IMR-90 (cell line): Measurements from ENCODE around the gene C11orf71. TPM values are rescaled to one million over a fixed set of nuclear protein-coding genes. Genes with fewer than 3 reads are reported as not detected.
A peak's percentile ranks its signal among the peaks of the same experiment; 100 is the strongest.

ENCODE experiments used
- ATAC-seq: fragments of 200-7000 bp; cut with Tn5 transposase; 2 replicates; pipeline ENCODE4 v1.9.1; 2020; ENCODE audit warnings: low read depth, mild to moderate bottlenecking, moderate library complexity
- BruUV-seq: library from RNA; stranded (reverse); fragments of 400-500 nt; replicated peaks from 2 replicates; lab custom pipeline; 2021; lab: Mats Ljungman, UMichigan
- CTCF ChIA-PET: fragments of 300-600 bp; formaldehyde crosslinking; extraction: SDS; loops from one replicate; lab custom pipeline; 2021; ENCODE audit warnings: antibody characterized with exemption; lab: Yijun Ruan, JAX
- POLR2A ChIA-PET: fragments of 300-600 bp; sonication (Branson Sonifier 250); formaldehyde crosslinking; loops from one replicate; lab custom pipeline; 2022; ENCODE audit warnings: antibody characterized with exemption; ENCODE audit not compliant: unreplicated experiment; lab: Charles Lee
- DNase-seq: peaks from one replicate; pipeline ENCODE4 v3.0.0; 2013
- H2AFZ ChIP-seq: replicated peaks from 2 replicates; pipeline ENCODE3; 2013; ENCODE audit warnings: low read length, mild to moderate bottlenecking; ENCODE audit not compliant: poor library complexity
- H2AK5ac ChIP-seq: 2 replicates; pipeline ENCODE4 v1.6.1; 2013; ENCODE audit warnings: low read depth, low read length, inconsistent platforms
- H2AK9ac ChIP-seq: replicated peaks from 2 replicates; pipeline ENCODE3; 2013; ENCODE audit warnings: mild to moderate bottlenecking, low read depth, low read length, moderate library complexity; ENCODE audit not compliant: poor library complexity
- H2BK120ac ChIP-seq: 2 replicates; pipeline ENCODE4 v1.6.1; 2013; ENCODE audit warnings: low read depth, low read length, inconsistent platforms
- H2BK15ac ChIP-seq: 3 replicates; pipeline ENCODE4 v1.6.1; 2013; ENCODE audit warnings: low read depth, low read length, inconsistent platforms
- H2BK20ac ChIP-seq: 2 replicates; pipeline ENCODE4 v1.6.1; 2013; ENCODE audit warnings: low read depth, mild to moderate bottlenecking, inconsistent platforms, low read length, moderate library complexity
- H2BK5ac ChIP-seq: 2 replicates; pipeline ENCODE4 v1.6.1; 2013; ENCODE audit warnings: mild to moderate bottlenecking, low read depth, low read length, inconsistent platforms; ENCODE audit not compliant: poor library complexity, severe bottlenecking
- H3K14ac ChIP-seq: replicated peaks from 2 replicates; pipeline ENCODE4 v1.6.1; 2013; ENCODE audit warnings: low read depth, low read length, inconsistent platforms
- H3K18ac ChIP-seq: 2 replicates; pipeline ENCODE4 v1.6.1; 2013; ENCODE audit warnings: low read depth, low read length, control low read depth
- H3K23ac ChIP-seq: 2 replicates; pipeline ENCODE4 v1.6.1; 2013; ENCODE audit warnings: low read depth, low read length, inconsistent platforms
- H3K27ac ChIP-seq: 2 replicates; pipeline ENCODE4 v1.5.1; 2013; ENCODE audit warnings: mild to moderate bottlenecking, control low read depth, low read length; ENCODE audit not compliant: insufficient read depth
- H3K27me3 ChIP-seq: 2 replicates; pipeline ENCODE4 v1.6.1; 2013; ENCODE audit warnings: low read length; ENCODE audit not compliant: control insufficient read depth, insufficient read depth
- H3K36me3 ChIP-seq: 2 replicates; pipeline ENCODE4 v1.6.1; 2013; ENCODE audit warnings: low read length, mixed read lengths; ENCODE audit not compliant: control insufficient read depth, insufficient read depth
- H3K4ac ChIP-seq: 2 replicates; pipeline ENCODE4 v1.6.1; 2013; ENCODE audit warnings: low read depth, low read length, inconsistent platforms
- H3K4me1 ChIP-seq: 2 replicates; pipeline ENCODE4 v1.6.1; 2013; ENCODE audit warnings: low read length, mixed read lengths; ENCODE audit not compliant: control insufficient read depth, insufficient read depth
- H3K4me2 ChIP-seq: 2 replicates; pipeline ENCODE4 v1.6.1; 2013; ENCODE audit warnings: low read depth, mild to moderate bottlenecking, control low read depth, low read length, moderate library complexity
- H3K4me3 ChIP-seq: 2 replicates; pipeline ENCODE4 v1.5.1; 2013; ENCODE audit warnings: low read depth, mild to moderate bottlenecking, control low read depth, low read length, moderate library complexity; ENCODE audit not compliant: insufficient read depth
- H3K56ac ChIP-seq: 2 replicates; pipeline ENCODE4 v1.6.1; 2013; ENCODE audit warnings: low read length, inconsistent platforms; ENCODE audit not compliant: insufficient read depth; ENCODE audit errors: extremely low read depth
- H3K79me1 ChIP-seq, 2 experiments: 2 replicates each; pipeline ENCODE4 v1.6.1; 2013; ENCODE audit warnings: low read length in 2 of 2, inconsistent platforms in 1 of 2, low read depth in 1 of 2
- H3K9ac ChIP-seq: 2 replicates; pipeline ENCODE4 v1.6.1; 2013; ENCODE audit warnings: low read depth, low read length, control low read depth
- H3K9me1 ChIP-seq: 2 replicates; pipeline ENCODE4 v1.6.1; 2013; ENCODE audit warnings: low read length, inconsistent platforms; ENCODE audit not compliant: insufficient read depth
- H3K9me3 ChIP-seq: 2 replicates; pipeline ENCODE4 v1.6.1; 2013; ENCODE audit warnings: low read length; ENCODE audit not compliant: control insufficient read depth, insufficient read depth
- H4K20me1 ChIP-seq: 2 replicates; pipeline ENCODE4 v1.6.1; 2013; ENCODE audit warnings: low read length, inconsistent platforms; ENCODE audit not compliant: insufficient read depth
- H4K5ac ChIP-seq: 2 replicates; pipeline ENCODE4 v1.6.1; 2013; ENCODE audit warnings: mild to moderate bottlenecking, low read depth, low read length, control low read depth
- H4K8ac ChIP-seq, 2 experiments: 2 replicates each; pipeline ENCODE4 v1.6.1; 2013; ENCODE audit warnings: low read depth in 2 of 2, low read length in 2 of 2, control low read depth in 1 of 2, inconsistent platforms in 1 of 2
- H4K91ac ChIP-seq: 2 replicates; pipeline ENCODE4 v1.6.1; 2013; ENCODE audit warnings: low read depth, low read length, inconsistent platforms; ENCODE audit not compliant: insufficient read depth
- CEBPB ChIP-seq: IDR thresholded peaks from 2 replicates; pipeline ENCODE4 v1.6.1; 2012; ENCODE audit warnings: low read depth, low read length, improper control_type of control experiment
- CHD1 ChIP-seq: IDR thresholded peaks from 2 replicates; pipeline ENCODE4 v1.6.1; 2012; ENCODE audit warnings: low read depth, low read length, improper control_type of control experiment
- MAFK ChIP-seq: IDR thresholded peaks from 2 replicates; pipeline ENCODE4 v1.6.1; 2012; ENCODE audit warnings: low read depth, low read length, improper control_type of control experiment
- POLR2A ChIP-seq: IDR thresholded peaks from 2 replicates; pipeline ENCODE4 v1.6.1; 2012; ENCODE audit warnings: mild to moderate bottlenecking, low read depth, low read length
- WGBS, 2 experiments: methylation state at CpG; one replicate each; pipeline versions ENCODE4 v1.1.5 to v1.1.7; 2013; ENCODE audit warnings: missing lambda C conversion rate in 2 of 2; ENCODE audit not compliant: insufficient read length in 1 of 2; ENCODE audit errors: extremely low coverage in 2 of 2; 5-methylcytosine and 5-hydroxymethylcytosine counted together
- dilution Hi-C: fragments of 300-500 bp; cut with HindIII; formaldehyde crosslinking; loops from one replicate; pipeline ENCODE4 v1.14.3; 2018; ENCODE audit warnings: low sequenced_read_pairs; ENCODE audit not compliant: unreplicated experiment
- in situ Hi-C: fragments of 300-500 bp; cut with MboI; formaldehyde crosslinking; loops from 3 replicates; pipeline ENCODE4 v1.14.3; 2019; ENCODE audit warnings: low sequenced_read_pairs, inconsistent platforms, mixed read lengths
- intact Hi-C: fragments of 100-400 bp; cut with micrococcal nuclease; formaldehyde crosslinking; loops from 2 replicates; pipeline ENCODE4 v1.10.0; 2022
- polyA plus RNA-seq, 3 experiments: library from polyadenylated mRNA; depleted of rRNA; stranded (reverse); fragments of >200 nt; gene quantifications; 2 replicates each; pipeline ENCODE4 v1.2.3, GENCODE V29; 2012; ENCODE audit warnings: low replicate concordance in 1 of 3
- total RNA-seq: library from RNA; depleted of rRNA; stranded (reverse); fragments of >200 nt; gene quantifications from 2 replicates; pipeline ENCODE4 v1.2.3, GENCODE V29; 2012
- TF ChIP-seq, protein P1 (sequence below): conservative IDR thresholded peaks from 2 replicates; pipeline ENCODE4 v1.5.1; 2012; ENCODE audit warnings: mild to moderate bottlenecking, low read depth, low read length, improper control_type of control experiment
- TF ChIP-seq, protein P2 (sequence below): fragments of 150-350 bp; IDR thresholded peaks from 2 replicates; pipeline ENCODE4 v1.6.1; 2016; ENCODE audit warnings: low read depth, mild to moderate bottlenecking, low read length, moderate library complexity, borderline replicate concordance
- TF ChIP-seq, protein P3 (sequence below): fragments of 150-350 bp; IDR thresholded peaks from 2 replicates; pipeline ENCODE4 v1.6.1; 2017; ENCODE audit warnings: mild to moderate bottlenecking, antibody characterized with exemption, low read length, low read depth

Gene C11orf71
- total and polyA plus RNA-seq, 2 of the 4 experiments (the other 2 are of a cell fraction): 2.3 to 3.7 TPM

- peak overlapping the region; percentile 91 for H3K4me2 ChIP-seq
- H4K20me1 ChIP-seq: no peaks in the 10 kb centered on the region
- peak overlapping the region; percentile 100 for H2BK20ac ChIP-seq
- peak overlapping the region; percentile 100 for H3K14ac ChIP-seq
- H3K9me1 ChIP-seq: peaks cover 19% of the 10 kb centered on the region
- peak overlapping the region; percentile 99 for H3K56ac ChIP-seq
- CTCF ChIA-PET: interaction anchor here (0.6 to 1.2 kb wide), 4 partner anchors 16 to 488 kb away, joined by 3 read pairs; no protein-coding TSS in a partner anchor
- peak; percentile 87 for ATAC-seq
- peak overlapping the region; percentile 100 for H3K23ac ChIP-seq
- H2BK120ac ChIP-seq: peak overlapping the region; percentile 99
- no peaks in the 10 kb centered on the region for H3K36me3 ChIP-seq
- peak overlapping the region; percentile 99 for H2AK5ac ChIP-seq
- H3K4me1 ChIP-seq: peaks cover 22% of the 10 kb centered on the region
- peak overlapping the region; percentile 98 for H2BK15ac ChIP-seq
- intact Hi-C loops (loop anchor here (1.0 kb wide), 1 partner anchor 34 kb away; the partner anchor contains the start of genes C11orf71 and RBM7), dilution Hi-C loops (no loop called here), in situ Hi-C loops (no loop called here)
- H4K91ac ChIP-seq: peak overlapping the region; percentile 100
- DNase-seq: peak; percentile 92
- peak overlapping the region; percentile 99 for H2AK9ac ChIP-seq
- 29% methylated on average over 4 of the region's 13 CpGs; no CpG with 5 or more reads in 1 of the 2 experiments for WGBS, 2 experiments
- H2BK5ac ChIP-seq: peak overlapping the region; percentile 99
- H3K18ac ChIP-seq: peak overlapping the region; percentile 100
- H2AFZ ChIP-seq: peak overlapping the region; percentile 70
- peak overlapping the region; percentile 100 for H4K5ac ChIP-seq
- TSS peak; percentile 99 for BruUV-seq
- H3K27me3 ChIP-seq: no peaks in the 10 kb centered on the region
- peaks cover 0 to 8% of the 10 kb centered on the region in 2 experiments; a peak in 2 of 4 replicates for H3K79me1 ChIP-seq
- peak overlapping the region; percentile 100 for H3K27ac ChIP-seq
- TF ChIP-seq CHD1: no peak; the same call in 1 of the 2 replicates
- peak; percentile 40; the same call in 1 of the 2 replicates for TF ChIP-seq POLR2A
- TF ChIP-seq, protein P1, sequence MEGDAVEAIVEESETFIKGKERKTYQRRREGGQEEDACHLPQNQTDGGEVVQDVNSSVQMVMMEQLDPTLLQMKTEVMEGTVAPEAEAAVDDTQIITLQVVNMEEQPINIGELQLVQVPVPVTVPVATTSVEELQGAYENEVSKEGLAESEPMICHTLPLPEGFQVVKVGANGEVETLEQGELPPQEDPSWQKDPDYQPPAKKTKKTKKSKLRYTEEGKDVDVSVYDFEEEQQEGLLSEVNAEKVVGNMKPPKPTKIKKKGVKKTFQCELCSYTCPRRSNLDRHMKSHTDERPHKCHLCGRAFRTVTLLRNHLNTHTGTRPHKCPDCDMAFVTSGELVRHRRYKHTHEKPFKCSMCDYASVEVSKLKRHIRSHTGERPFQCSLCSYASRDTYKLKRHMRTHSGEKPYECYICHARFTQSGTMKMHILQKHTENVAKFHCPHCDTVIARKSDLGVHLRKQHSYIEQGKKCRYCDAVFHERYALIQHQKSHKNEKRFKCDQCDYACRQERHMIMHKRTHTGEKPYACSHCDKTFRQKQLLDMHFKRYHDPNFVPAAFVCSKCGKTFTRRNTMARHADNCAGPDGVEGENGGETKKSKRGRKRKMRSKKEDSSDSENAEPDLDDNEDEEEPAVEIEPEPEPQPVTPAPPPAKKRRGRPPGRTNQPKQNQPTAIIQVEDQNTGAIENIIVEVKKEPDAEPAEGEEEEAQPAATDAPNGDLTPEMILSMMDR: no peak
- TF ChIP-seq MAFK: peak; percentile 5; the same call in 1 of the 2 replicates
- TF ChIP-seq, protein P2, sequence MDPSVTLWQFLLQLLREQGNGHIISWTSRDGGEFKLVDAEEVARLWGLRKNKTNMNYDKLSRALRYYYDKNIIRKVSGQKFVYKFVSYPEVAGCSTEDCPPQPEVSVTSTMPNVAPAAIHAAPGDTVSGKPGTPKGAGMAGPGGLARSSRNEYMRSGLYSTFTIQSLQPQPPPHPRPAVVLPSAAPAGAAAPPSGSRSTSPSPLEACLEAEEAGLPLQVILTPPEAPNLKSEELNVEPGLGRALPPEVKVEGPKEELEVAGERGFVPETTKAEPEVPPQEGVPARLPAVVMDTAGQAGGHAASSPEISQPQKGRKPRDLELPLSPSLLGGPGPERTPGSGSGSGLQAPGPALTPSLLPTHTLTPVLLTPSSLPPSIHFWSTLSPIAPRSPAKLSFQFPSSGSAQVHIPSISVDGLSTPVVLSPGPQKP: no peak
- TF ChIP-seq CEBPB: peak; percentile 47; the same call in 1 of the 2 replicates
- TF ChIP-seq, protein P3, sequence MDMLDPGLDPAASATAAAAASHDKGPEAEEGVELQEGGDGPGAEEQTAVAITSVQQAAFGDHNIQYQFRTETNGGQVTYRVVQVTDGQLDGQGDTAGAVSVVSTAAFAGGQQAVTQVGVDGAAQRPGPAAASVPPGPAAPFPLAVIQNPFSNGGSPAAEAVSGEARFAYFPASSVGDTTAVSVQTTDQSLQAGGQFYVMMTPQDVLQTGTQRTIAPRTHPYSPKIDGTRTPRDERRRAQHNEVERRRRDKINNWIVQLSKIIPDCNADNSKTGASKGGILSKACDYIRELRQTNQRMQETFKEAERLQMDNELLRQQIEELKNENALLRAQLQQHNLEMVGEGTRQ: no peak
- peak overlapping the region; percentile 87 for H3K9ac ChIP-seq
- H4K8ac ChIP-seq: peak overlapping the region; percentile 97 to 98
- H3K9me3 ChIP-seq: no peaks in the 10 kb centered on the region
- H3K4ac ChIP-seq: peak overlapping the region; percentile 100
- no peak overlapping the region for H3K4me3 ChIP-seq
- POLR2A ChIA-PET: interaction anchor here (1.4 kb wide), 1 partner anchor 10 kb away, joined by 3 read pairs; no protein-coding TSS in a partner anchor
These were observed 33.7 kb downstream of the C11orf71 start for GRCh38 chr11:114366331-114367243.
